Liver (tissue), 9 donors: Measurements from ENCODE around the gene INPP5A. TPM values are rescaled to one million over a fixed set of nuclear protein-coding genes. Genes with fewer than 3 reads are reported as not detected.

Experiments used
- DNase-seq: peaks from one replicate; pipeline ENCODE4 v3.0.0-alpha.2; 2017; ENCODE audit warnings: low spot score
- H3K27ac ChIP-seq, 2 donors: one replicate each; pipeline ENCODE4 v1.7.0; 2013; ENCODE audit warnings: inconsistent platforms in 2 of 2, low read length in 2 of 2, control low read depth in 1 of 2, low read depth in 1 of 2, mild to moderate bottlenecking in 1 of 2
- H3K27me3 ChIP-seq, 4 donors: one replicate each; pipeline versions ENCODE4 v1.6.1 to v1.7.0; 2013; ENCODE audit warnings: low read length in 3 of 4, inconsistent platforms in 1 of 4, mild to moderate bottlenecking in 1 of 4, moderate library complexity in 1 of 4; ENCODE audit not compliant: control insufficient read depth in 4 of 4, insufficient read depth in 4 of 4
- H3K36me3 ChIP-seq, 4 donors: one replicate each; pipeline versions ENCODE4 v1.6.1 to v1.7.0; 2013; ENCODE audit warnings: low read length in 3 of 4, mild to moderate bottlenecking in 3 of 4, low read depth in 1 of 4, moderate library complexity in 1 of 4; ENCODE audit not compliant: control insufficient read depth in 4 of 4, insufficient read depth in 3 of 4
- H3K4me1 ChIP-seq, 4 donors: one replicate each; pipeline versions ENCODE4 v1.6.1 to v1.7.0; 2013; ENCODE audit warnings: low read length in 3 of 4, mild to moderate bottlenecking in 3 of 4, moderate library complexity in 1 of 4; ENCODE audit not compliant: control insufficient read depth in 4 of 4, insufficient read depth in 4 of 4
- H3K4me3 ChIP-seq, 3 donors: one replicate each; pipeline versions ENCODE4 v1.6.1 to v1.7.0; 2013; ENCODE audit warnings: low read length in 3 of 3, control low read depth in 1 of 3, low read depth in 1 of 3, mild to moderate bottlenecking in 1 of 3
- H3K9ac ChIP-seq, 2 donors: one replicate each; pipeline ENCODE4 v1.7.0; 2013; ENCODE audit warnings: low read length in 2 of 2, mild to moderate bottlenecking in 2 of 2, moderate library complexity in 2 of 2, control low read depth in 1 of 2, low read depth in 1 of 2
- H3K9me3 ChIP-seq, 4 donors: one replicate each; pipeline versions ENCODE4 v1.6.1 to v1.7.0; 2013; ENCODE audit warnings: low read length in 3 of 4; ENCODE audit not compliant: control insufficient read depth in 4 of 4
- CTCF ChIP-seq: fragments of 150-350 bp; IDR thresholded peaks from 2 replicates; pipeline ENCODE4 v1.5.1; 2017; ENCODE audit warnings: improper control_type of control experiment, low read depth, low read length; ENCODE audit not compliant: missing input control
- EGR1 ChIP-seq, 2 donors: IDR thresholded peaks; 2 replicates each; pipeline ENCODE4 v1.6.1; 2016 to 2018; ENCODE audit warnings: antibody characterized with exemption in 2 of 2, low read depth in 2 of 2
- FOXA2 ChIP-seq: IDR thresholded peaks from 2 replicates; pipeline ENCODE4 v1.6.1; 2016; ENCODE audit warnings: antibody characterized with exemption
- GABPA ChIP-seq, 2 donors: IDR thresholded peaks in 1 of 2; conservative IDR thresholded peaks in 1 of 2; 2 replicates each; pipeline ENCODE4 v1.6.1; 2016; ENCODE audit warnings: antibody characterized with exemption in 2 of 2, mild to moderate bottlenecking in 1 of 2, moderate library complexity in 1 of 2
- HNF4A ChIP-seq, 2 donors: conservative IDR thresholded peaks; 2 replicates each; pipeline ENCODE4 v1.6.1; 2016; ENCODE audit warnings: antibody characterized with exemption in 2 of 2, mild to moderate bottlenecking in 2 of 2
- HNF4G ChIP-seq: IDR thresholded peaks from 2 replicates; pipeline ENCODE4 v1.6.1; 2016; ENCODE audit warnings: antibody characterized with exemption
- JUND ChIP-seq, 2 donors: IDR thresholded peaks; 2 replicates each; pipeline ENCODE4 v1.6.1; 2016; ENCODE audit warnings: antibody characterized with exemption in 2 of 2
- MAX ChIP-seq: IDR thresholded peaks from 2 replicates; pipeline ENCODE4 v1.6.1; 2016; ENCODE audit warnings: antibody characterized with exemption
- RAD21 ChIP-seq, 2 donors: IDR thresholded peaks; 2 replicates each; pipeline ENCODE4 v1.6.1; 2016; ENCODE audit warnings: antibody characterized with exemption in 2 of 2, mild to moderate bottlenecking in 2 of 2
- REST ChIP-seq: IDR thresholded peaks from 2 replicates; pipeline ENCODE4 v1.6.1; 2016; ENCODE audit warnings: antibody characterized with exemption, mild to moderate bottlenecking
- SP1 ChIP-seq: IDR thresholded peaks from 2 replicates; pipeline ENCODE4 v1.6.1; 2018; ENCODE audit warnings: antibody characterized with exemption, mild to moderate bottlenecking
- YY1 ChIP-seq: IDR thresholded peaks from 2 replicates; pipeline ENCODE4 v1.6.1; 2016; ENCODE audit warnings: antibody characterized with exemption, mild to moderate bottlenecking
- WGBS: extraction: QIAGEN DNeasy Blood & Tissue Kit; methylation state at CpG from one replicate; pipeline ENCODE4 v1.1.7; 2013; 5-methylcytosine and 5-hydroxymethylcytosine counted together
- polyA plus RNA-seq, 2 donors: library from polyadenylated mRNA; stranded (reverse) in 1 of 2; unstranded in 1 of 2; fragments of 200-250 nt in 1 of 2; fragments of >200 nt in 1 of 2; fragmentation: Nextera tagmentation in 1 of 2; extraction: Ambion mirVana in 1 of 2; gene quantifications; one replicate each; pipeline versions ENCODE4 v1.2.1 to v1.2.3, GENCODE V29; 2013 to 2015
- total RNA-seq, 2 donors: library from RNA; depleted of rRNA; stranded (reverse); fragments of >200 nt; gene quantifications; one replicate each; pipeline ENCODE4 v1.2.3, GENCODE V29; 2014
- donor health status: healthy.
- donor health status: healthy.
- donor health status: healthy.
- donor health status: healthy.
- donor health status: healthy.

INPP5A gene
- total and polyA plus RNA-seq, 4 donors = 4.3 to 26.5 (median 10.9) TPM

- H3K27me3 ChIP-seq = no peaks in the 10 kb centered on the region
- 94% methylated on average over 21 of the region's 21 CpGs for WGBS
- no peak for DNase-seq
Measured at GRCh38 chr10:132596742-132597279, 59.2 kb downstream of the INPP5A start.

GRCh38 chr10:132597654-132598053 lies 60.1 kb downstream of the INPP5A start:
- TF ChIP-seq RAD21 (IDR thresholded peaks at IDR 0.05) (no peak), FOXA2 (no peak), JUND (IDR thresholded peaks at IDR 0.05) (no peak), GABPA (IDR thresholded peaks at IDR 0.05 in 1 of 2, conservative IDR thresholded peaks at IDR 0.05 in 1 of 2) (no peak), SP1 (no peak), HNF4G (no peak), REST (no peak)
- no peaks in the 10 kb centered on the region for H3K27me3 ChIP-seq
- WGBS = 97% methylated on average over 21 of the region's 21 CpGs
- H3K27ac ChIP-seq = no peak overlapping the region
- H3K9me3 ChIP-seq = peaks cover 0 to 3% (median 0%) of the 10 kb centered on the region in 4 donors
- H3K9ac ChIP-seq = no peak overlapping the region
- H3K36me3 ChIP-seq = no peaks in the 10 kb centered on the region
- no peak for DNase-seq
- H3K4me3 ChIP-seq = no peak overlapping the region
- peaks cover 2 to 33% (median 20%) of the 10 kb centered on the region in 4 donors for H3K4me1 ChIP-seq

More at GRCh38 chr10:132596742-132597279, 59.2 kb downstream of the INPP5A start:
- no peaks in the 10 kb centered on the region for H3K36me3 ChIP-seq
- H3K9ac ChIP-seq = no peak overlapping the region
- H3K4me3 ChIP-seq = no peak overlapping the region
- no peak overlapping the region for H3K27ac ChIP-seq
- peaks cover 3 to 39% (median 23%) of the 10 kb centered on the region in 4 donors for H3K4me1 ChIP-seq
- no peak for TF ChIP-seq CTCF
- no peak for TF ChIP-seq RAD21 (IDR thresholded peaks at IDR 0.05)
- no peak for TF ChIP-seq MAX
- no peak for TF ChIP-seq EGR1 (IDR thresholded peaks at IDR 0.05; ENCODE audit: low read depth in 2 of 2)
- TF ChIP-seq YY1 = no peak
- no peak for TF ChIP-seq HNF4A (conservative IDR thresholded peaks at IDR 0.05)
- no peak for TF ChIP-seq FOXA2
- H3K9me3 ChIP-seq = peaks cover 0 to 3% (median 0%) of the 10 kb centered on the region in 4 donors
